ENCODE data around the gene ASH1L.
"Not testable (repeated sequence)": the region's sequence is repeated elsewhere in the genome, so short reads cannot be mapped to it uniquely, and the experiment has no call there.

ASH1L gene

GRCh38 chr1:155555915-155556314 is 6.7 kb downstream of the ASH1L start:
- no peak for DNase-seq (ENCODE audit: low spot score)

DNA sequence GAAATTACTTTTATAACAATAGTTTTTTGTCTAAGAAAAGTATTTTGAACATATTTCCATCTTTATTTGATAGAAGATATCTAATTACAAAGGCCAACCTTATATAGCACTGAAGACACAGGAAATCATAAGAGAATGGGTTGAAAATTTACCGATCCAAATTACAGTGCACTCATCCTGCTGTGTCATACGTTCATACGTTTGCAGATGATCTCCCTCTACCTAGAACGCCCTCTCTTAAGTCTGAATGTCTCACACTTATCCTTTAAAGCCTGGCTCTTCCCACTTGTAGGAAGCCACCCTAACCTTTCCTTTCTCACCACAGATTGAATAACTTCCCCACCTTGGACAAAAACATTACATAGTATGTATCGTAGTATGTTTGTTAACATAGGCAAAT is 9.3 kb downstream of the ASH1L start:
- no peak for DNase-seq (ENCODE audit: low spot score)

GRCh38 chr1:155548706-155549105 is 13.9 kb downstream of the ASH1L start:
- no peak for DNase-seq (ENCODE audit: low spot score)

DNA sequence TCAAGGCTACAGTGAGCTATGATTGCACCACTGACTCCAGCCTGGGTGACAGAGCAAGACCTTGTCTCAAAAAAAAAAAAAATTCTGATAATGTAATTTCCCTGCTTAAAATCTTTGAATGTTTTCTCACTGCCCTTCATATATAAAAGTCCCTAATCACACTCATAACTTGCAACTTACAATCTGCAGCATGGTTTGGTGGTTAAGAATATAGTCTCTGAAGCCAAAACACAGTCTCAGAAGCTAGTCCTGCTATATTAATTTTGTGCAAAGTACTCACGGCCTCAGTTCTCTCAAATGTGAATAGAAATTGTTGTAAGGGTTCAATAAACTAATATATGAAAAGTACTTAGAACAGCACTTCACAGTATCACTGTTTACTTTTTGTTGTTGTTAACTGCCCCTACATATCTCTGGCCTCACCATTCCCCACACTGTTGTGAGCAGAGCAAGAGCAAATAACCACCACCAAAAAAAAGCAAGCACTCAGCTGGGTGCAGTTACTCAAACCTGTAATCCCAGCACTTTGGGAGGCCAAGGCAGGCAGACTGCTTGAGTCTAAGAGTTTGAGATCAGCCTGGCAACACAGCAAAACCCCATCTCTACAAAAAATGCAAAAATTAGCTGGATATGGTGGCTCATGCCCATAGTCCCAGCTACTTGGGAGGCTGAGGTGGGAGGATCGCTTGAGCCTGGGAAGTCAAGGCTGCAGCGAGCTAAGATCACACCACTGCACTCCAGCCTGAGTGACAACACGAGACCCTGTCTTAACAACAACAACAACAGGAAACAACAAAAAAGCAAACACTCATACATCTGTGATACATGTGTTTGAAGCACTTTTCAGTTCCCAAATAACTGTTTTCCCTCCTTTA is 22.4 kb downstream of the ASH1L start:
- no peak for DNase-seq (ENCODE audit: low spot score)

GRCh38 chr1:155537193-155537592 is 25.4 kb downstream of the ASH1L start:
- no peak for DNase-seq (ENCODE audit: low spot score)

DNA sequence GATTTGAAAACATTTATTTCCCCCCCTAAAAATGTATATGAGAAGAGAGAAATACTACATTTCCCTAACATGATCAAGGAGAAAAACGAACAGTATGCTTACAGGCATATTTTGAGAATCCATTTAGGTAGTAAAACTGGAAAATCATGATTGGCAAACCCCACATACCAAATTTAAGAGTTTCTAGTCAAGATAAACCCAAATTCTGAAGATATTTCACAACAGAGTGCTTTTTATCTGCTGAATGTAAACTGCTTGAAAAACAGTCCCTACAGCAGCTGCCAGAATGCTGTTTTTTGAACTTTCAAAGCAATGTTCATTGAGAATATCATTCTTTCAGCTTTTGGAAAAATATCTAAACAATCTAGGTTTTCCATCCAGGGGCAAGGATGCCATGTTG is 31.0 kb downstream of the ASH1L start:
- DNase-seq (ENCODE audit: low spot score), result no peak

DNA sequence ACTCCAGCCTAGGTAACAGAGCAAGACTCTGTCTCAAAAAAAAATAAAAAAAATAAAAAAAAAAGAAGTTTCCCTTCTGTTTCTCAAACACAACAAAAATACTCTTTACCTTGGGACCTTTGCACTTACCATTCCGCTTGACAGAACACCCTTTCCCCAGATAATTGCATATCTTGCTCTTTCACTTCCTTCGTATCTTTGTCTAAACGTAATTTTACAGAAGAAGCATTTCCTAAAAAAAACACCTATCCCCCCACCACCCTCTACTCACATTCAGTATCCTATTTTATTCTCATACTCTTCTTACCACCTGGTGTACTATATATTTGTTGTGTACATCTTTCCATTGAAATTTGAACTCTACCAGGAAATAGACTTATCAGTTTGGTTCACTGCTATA is 32.7 kb downstream of the ASH1L start:
- no peak for DNase-seq (ENCODE audit: low spot score)

DNA sequence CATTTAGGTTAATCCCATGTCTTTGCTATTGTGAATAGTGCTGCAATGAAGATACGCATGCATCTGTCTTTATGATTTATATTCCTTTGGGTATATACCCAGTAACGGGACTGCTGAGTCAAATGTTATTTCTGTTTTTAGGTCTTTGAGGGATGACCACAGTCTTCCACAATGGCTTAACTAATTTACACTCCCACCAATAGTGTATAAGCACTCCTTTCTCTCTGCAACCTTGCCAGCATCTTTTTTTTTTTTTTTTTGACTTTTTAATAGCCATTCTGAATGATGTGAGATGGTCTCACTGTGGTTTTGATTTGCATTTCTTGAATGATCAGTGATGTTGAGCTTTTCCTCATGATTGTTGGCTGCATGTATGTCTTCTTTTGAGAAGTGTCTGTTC is 33.5 kb downstream of the ASH1L start:
- no peak for DNase-seq (ENCODE audit: low spot score)

DNA sequence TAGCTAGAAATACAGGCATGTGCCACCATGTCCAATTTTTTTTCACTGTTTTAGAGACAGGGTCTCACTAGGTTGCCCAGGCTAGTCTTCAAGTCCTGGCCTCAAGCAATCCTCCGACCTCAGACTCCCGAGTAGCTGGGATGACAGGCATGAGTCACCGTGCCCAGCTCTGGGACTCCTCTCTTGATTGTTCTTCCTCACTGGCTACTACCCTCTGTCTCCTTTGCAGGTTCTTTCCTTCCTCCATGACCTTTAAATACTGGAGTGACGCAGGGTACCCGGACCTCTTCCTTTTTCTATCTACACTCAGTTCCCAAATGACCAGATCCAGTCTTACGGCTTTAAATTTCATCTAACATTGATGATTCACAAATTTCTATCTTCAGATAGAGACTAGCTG is 34.9 kb downstream of the ASH1L start:
- no peak for DNase-seq (ENCODE audit: low spot score)

- no peak for DNase-seq (ENCODE audit: low spot score)
Observed at GRCh38 chr1:155526356-155526755, 36.2 kb downstream of the ASH1L start.

- no peak for DNase-seq (ENCODE audit: low spot score)
Observed at GRCh38 chr1:155522069-155522468, 40.5 kb downstream of the ASH1L start.

DNA sequence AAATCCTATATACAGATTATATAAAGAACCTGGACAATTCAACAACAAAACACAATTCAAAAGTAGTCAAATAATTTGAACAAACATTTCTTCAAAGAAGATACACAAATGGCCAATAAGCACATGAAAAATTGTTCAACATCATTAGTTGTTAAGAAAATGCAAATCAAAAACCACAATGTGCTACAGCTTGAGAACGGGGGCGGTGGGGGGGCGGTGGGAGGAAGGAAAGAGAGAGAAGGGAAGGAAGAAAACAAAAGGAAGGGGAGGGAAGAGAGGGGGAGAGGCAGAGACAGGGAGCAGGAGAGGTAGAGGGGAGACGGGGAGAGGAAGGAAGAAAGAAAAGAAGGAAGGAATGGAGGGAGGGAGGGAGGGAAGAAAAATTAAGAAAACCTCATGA is 44.1 kb downstream of the ASH1L start:
- DNase-seq (ENCODE audit: low spot score), result no peak

DNA sequence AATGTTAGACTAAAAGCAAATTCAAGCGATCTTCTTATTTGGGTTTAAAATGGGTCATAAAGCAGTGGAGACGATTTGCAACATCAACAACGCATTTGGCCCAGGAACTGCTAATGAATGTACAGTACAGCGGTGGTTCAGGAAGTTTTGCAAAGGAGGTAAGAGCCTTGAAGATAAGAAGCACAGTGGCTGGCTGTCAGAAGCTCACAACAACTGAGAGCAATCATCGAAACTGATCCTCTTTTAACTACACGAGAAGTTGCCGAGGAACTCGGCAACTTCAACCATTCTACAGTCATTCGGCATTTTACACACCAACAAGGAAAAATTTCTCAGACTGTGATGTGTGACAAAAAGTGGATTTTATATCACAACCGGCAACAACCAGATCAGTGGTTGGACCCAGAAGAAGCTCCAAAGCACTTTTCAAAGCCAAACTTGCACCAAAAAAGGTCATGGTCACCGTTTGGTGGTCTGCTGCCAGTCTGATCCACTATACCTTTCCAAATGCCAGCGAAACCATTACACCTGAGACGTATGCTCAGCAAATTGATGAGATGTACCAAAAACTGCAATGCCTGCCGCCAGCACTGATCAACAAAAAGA is 47.9 kb downstream of the ASH1L start:
- DNase-seq (ENCODE audit: low spot score), result no peak

GRCh38 chr1:155513300-155513916 is 49.2 kb downstream of the ASH1L start:
- DNase-seq (ENCODE audit: low spot score), result no peak

DNA sequence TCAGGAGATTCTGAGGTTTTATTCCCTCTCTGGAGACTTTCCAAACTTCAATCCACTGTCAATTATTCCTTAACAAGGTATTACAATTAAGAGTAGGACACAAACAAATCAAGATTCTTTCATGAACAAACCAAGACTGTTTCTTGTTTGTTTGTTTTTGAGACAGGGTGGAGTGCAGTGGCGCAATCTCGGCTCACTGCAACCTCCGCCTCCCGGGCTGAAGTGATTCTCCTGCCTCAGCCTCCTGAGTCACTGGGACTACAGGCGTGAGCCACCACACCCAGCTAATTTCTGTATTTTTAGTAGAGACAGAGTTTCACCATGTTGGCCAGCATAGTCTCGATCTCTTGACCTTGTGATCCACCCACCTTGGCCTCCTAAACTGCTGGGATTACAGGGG is 51.2 kb downstream of the ASH1L start:
- not testable (repeated sequence) for DNase-seq (ENCODE audit: low spot score)

DNA sequence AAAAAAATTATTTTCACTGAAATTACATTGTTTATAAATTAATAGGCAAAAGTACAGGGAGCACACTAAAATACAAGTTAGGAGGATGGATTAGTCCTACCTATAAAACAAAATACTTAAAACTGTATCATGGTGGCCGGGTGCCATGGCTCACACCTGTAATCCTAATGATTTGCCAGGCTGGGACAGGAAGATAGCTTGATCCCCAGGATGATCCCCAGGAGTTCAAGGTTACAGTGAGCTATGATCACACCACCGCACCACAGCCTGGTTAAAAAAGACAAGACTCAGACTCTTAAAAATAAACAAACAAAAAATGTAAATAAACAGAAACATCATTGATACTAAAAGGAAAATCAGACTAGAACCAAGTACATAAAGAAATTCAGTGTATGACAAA is 53.5 kb downstream of the ASH1L start:
- DNase-seq (ENCODE audit: low spot score), result no peak

GRCh38 chr1:155507945-155508344 is 54.7 kb downstream of the ASH1L start:
- no peak for DNase-seq (ENCODE audit: low spot score)

DNA sequence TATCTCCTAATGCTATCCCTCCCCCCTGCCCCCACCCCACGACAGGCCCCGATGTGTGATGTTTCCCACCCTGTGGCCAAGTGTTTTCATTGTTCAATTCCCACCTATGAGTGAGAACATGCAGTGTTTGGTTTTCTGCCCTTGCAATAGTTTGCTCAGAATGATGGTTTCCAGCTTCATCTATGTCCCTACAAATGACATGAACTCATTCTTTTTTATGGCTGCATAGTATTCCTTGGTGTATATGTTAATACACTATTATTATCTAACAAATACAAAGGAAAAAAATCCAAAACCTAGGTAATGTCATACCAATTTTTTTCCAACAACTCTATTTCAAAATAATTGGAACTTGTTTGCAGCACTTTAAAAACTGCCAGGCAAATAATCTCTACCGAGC is 56.6 kb downstream of the ASH1L start:
- not testable (repeated sequence) for DNase-seq (ENCODE audit: low spot score)

DNA sequence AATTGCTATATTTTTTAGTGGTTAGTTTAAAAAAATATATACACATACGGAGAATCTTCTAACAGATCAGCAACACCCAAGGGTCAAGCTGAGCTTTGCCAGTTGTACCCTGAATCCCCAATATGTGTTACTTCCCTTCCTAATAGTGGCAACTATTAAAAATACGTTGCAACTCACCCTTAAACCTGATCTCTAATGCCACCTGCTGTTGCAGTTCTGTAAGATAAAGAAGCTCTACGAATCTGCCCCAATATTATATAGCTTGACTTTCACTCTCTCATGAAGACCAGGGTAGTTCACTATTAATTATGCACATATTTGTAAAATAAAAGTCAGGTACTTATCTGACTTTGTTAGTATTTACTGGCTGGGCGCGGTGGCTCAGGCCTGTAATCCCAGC is 58.4 kb downstream of the ASH1L start:
- DNase-seq (ENCODE audit: low spot score), result peak; percentile 17

DNA sequence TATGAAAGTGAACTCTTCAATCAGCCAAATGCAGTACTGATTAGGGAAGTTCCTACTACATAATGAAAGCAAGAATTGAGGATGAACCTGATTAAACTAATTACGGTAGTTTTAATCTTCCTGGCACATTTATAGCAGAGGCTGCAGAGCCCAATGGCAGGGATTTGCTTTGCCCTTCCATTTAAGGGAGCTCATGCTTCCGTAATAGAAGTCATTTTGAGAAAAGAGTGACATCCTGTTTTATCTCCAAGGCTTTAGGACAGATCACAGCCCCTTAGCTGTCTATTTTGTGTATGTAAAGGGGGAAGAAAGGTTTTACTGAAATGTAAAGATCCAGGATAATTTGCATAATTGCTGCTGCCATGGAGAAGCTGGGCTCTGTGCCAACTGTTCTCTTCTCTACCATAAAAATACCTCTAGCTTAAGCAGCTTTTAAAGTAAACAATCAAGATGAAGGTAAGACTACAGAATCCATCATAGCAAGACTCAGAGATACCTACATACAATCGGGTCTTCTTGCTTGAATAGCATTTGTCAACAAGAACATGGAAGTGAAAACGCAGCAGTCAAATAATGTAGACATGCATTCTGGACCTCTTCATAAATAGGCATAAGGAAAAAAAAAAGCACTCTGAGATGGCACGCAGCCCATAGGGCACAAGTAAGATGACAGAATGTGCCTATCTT is 62.5 kb downstream of the ASH1L start:
- peak; percentile 35 for DNase-seq (ENCODE audit: low spot score)

DNA sequence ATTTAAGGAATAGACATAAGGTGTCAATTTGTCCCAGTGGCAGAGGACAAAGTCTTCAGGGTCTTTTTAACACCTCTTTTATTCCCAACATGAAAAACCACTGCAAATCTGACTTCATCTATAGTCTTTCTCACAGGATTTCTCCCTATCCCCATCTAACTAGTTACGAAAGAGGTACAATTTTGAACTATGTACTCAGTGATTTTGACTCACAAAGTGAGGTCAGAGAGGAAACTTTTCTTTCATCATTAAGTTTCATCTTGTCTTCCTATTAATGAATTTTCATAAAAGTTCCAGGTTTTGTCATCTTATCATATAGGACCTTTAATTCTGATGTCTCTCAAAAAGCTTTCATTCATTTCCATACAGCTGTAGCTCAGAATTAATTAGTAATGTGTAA is 63.3 kb downstream of the ASH1L start:
- no peak for DNase-seq (ENCODE audit: low spot score)

- not testable (repeated sequence) for DNase-seq (ENCODE audit: low spot score)
Observed at GRCh38 chr1:155493595-155493994, 69.0 kb downstream of the ASH1L start.

DNA sequence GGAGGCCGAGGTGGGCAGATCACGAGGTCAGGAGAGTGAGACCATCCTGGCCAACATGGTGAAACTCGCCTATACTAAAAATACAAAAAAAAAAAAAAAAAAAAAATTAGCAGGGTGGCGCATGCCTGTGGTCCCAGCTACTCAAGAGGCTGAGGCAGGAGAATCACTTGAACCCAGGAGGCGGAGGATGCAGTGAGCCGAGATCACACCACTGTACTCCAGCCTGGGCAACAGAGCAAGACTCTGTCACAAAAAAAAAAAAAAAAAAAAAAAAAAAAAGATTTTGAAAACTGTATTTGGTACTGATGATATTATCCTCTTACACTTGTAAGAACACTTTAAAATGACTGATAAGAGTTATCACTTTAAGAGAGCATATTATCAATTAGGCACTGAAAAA is 74.2 kb downstream of the ASH1L start:
- not testable (repeated sequence) for DNase-seq (ENCODE audit: low spot score)

Measured in putamen (tissue), 1 donor.